Thyroid gland (tissue), 4 donors: ENCODE measurements around the gene LRRC38.

Experiments used
- POLR2A ChIP-seq, 2 donors: fragments of 450-650 bp; IDR thresholded peaks; one replicate each; pipeline ENCODE4 v1.6.1; 2017; ENCODE audit warnings: antibody characterized with exemption in 2 of 2, mild to moderate bottlenecking in 2 of 2, moderate library complexity in 1 of 2
- TF ChIP-seq, protein P1 (sequence below), 6 experiments: fragments of 200-600 bp in 3 of 6; fragments of 450-650 bp in 3 of 6; sonication (generic) in 3 of 6; IDR thresholded peaks; one replicate each; pipeline ENCODE4 v1.5.1; 2016 to 2019; ENCODE audit warnings: antibody characterized with exemption in 6 of 6, mild to moderate bottlenecking in 2 of 6, inconsistent platforms in 1 of 6, moderate library complexity in 1 of 6

DNA sequence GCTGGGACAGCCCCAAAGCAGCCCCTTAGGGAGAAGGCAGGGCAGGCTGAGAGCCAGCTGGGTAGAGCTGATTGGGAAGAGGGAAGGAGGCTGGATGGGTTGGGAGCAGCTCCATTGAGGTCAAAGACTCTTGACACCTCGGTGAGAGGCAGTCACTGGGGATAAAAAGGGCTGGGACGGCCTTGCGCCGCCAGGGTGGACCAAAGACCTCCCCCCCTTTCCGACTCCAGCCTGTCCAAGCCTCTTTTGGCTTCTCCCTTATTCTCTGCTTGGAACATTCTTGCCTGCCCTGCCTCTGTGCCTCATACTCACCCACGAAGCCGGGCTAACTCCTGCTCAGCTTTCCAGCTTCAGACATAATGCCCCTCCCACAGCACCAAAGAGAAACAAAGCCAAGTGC lies 51.1 kb downstream of the LRRC38 start:
- TF ChIP-seq, protein P1, sequence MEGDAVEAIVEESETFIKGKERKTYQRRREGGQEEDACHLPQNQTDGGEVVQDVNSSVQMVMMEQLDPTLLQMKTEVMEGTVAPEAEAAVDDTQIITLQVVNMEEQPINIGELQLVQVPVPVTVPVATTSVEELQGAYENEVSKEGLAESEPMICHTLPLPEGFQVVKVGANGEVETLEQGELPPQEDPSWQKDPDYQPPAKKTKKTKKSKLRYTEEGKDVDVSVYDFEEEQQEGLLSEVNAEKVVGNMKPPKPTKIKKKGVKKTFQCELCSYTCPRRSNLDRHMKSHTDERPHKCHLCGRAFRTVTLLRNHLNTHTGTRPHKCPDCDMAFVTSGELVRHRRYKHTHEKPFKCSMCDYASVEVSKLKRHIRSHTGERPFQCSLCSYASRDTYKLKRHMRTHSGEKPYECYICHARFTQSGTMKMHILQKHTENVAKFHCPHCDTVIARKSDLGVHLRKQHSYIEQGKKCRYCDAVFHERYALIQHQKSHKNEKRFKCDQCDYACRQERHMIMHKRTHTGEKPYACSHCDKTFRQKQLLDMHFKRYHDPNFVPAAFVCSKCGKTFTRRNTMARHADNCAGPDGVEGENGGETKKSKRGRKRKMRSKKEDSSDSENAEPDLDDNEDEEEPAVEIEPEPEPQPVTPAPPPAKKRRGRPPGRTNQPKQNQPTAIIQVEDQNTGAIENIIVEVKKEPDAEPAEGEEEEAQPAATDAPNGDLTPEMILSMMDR (IDR thresholded peaks at IDR 0.05): no peak
- TF ChIP-seq POLR2A (IDR thresholded peaks at IDR 0.05): no peak
